Ascending aorta (tissue), 2 donors: ENCODE results near the gene GPC5. TPM values are rescaled to one million over a fixed set of nuclear protein-coding genes. Genes with fewer than 3 reads are reported as not detected.

ENCODE experiments used
- DNase-seq, 2 donors: peaks; one replicate each; pipeline ENCODE4 v3.0.0-alpha.2; 2019; ENCODE audit warnings: low spot score in 2 of 2
- H3K27ac ChIP-seq, 2 donors: fragments of 200-600 bp; sonication (generic); one replicate each; pipeline ENCODE4 v1.5.1; 2016 to 2017; ENCODE audit warnings: mild to moderate bottlenecking in 1 of 2
- H3K27me3 ChIP-seq: fragments of 200-600 bp; sonication (generic); one replicate; pipeline ENCODE4 v1.5.1; 2017
- H3K36me3 ChIP-seq, 2 donors: fragments of 200-600 bp; sonication (generic); one replicate each; pipeline ENCODE4 v1.5.1; 2016
- H3K4me1 ChIP-seq, 2 donors: fragments of 200-600 bp; sonication (generic); one replicate each; pipeline ENCODE4 v1.5.1; 2016 to 2017; ENCODE audit warnings: mild to moderate bottlenecking in 1 of 2
- H3K4me3 ChIP-seq, 2 donors: fragments of 200-600 bp; sonication (generic); one replicate each; pipeline ENCODE4 v1.5.1; 2016 to 2017; ENCODE audit warnings: mild to moderate bottlenecking in 1 of 2
- H3K9me3 ChIP-seq, 2 donors: fragments of 200-600 bp; sonication (generic); one replicate each; pipeline ENCODE4 v1.5.1; 2016
- CTCF ChIP-seq, 3 experiments: fragments of 200-600 bp in 2 of 3; fragments of 450-650 bp in 1 of 3; sonication (generic) in 2 of 3; IDR thresholded peaks; one replicate each; pipeline ENCODE4 v1.5.1; 2016 to 2019; ENCODE audit warnings: antibody characterized with exemption in 3 of 3, mild to moderate bottlenecking in 1 of 3, moderate library complexity in 1 of 3
- intact Hi-C: fragments of 100-400 bp; cut with DNase I; formaldehyde crosslinking; loops from one replicate; pipeline ENCODE4 v1.15.1; 2023
- total RNA-seq: library from RNA; depleted of rRNA; stranded (reverse); fragments of >200 nt; gene quantifications from one replicate; pipeline ENCODE4 v1.1.0, GENCODE V29; 2016

Gene GPC5
- total RNA-seq, 1 donor from 2014 or later = not detected

- Histone ChIP-seq H3K4me3 (no peak overlapping the region), H3K27me3 (no peaks in the 10 kb centered on the region), H3K36me3 (no peaks in the 10 kb centered on the region), H3K9me3 (no peaks in the 10 kb centered on the region), H3K4me1 (no peaks in the 10 kb centered on the region), H3K27ac (no peak overlapping the region)
- no peak for DNase-seq
- peak in 2 of 3 experiments; percentile 28 to 32 for TF ChIP-seq CTCF (IDR thresholded peaks at IDR 0.05)
- intact Hi-C loops = loop anchor here (5.0 to 10.0 kb wide), 2 partner anchors 508 to 526 kb away; partner anchors contain the start of gene GPC6
Observed at GRCh38 chr13:92716749-92717148, 1318.3 kb downstream of the GPC5 start.

- H3K36me3 ChIP-seq = no peaks in the 10 kb centered on the region
- H3K4me3 ChIP-seq = no peak overlapping the region
- H3K27ac ChIP-seq = no peak overlapping the region
- no peaks in the 10 kb centered on the region for H3K9me3 ChIP-seq
- TF ChIP-seq CTCF (IDR thresholded peaks at IDR 0.05) = no peak
- DNase-seq = no peak
- H3K4me1 ChIP-seq = no peaks in the 10 kb centered on the region
- intact Hi-C loops = loop anchor here (5.0 to 10.0 kb wide), 2 partner anchors 507 to 524 kb away; partner anchors contain the start of gene GPC6
- H3K27me3 ChIP-seq = no peaks in the 10 kb centered on the region
Observed at GRCh38 chr13:92717857-92718256, 1319.4 kb downstream of the GPC5 start.

GRCh38 chr13:92719868-92720267, 1321.4 kb downstream of the GPC5 start:
- Histone ChIP-seq H3K27me3 (no peaks in the 10 kb centered on the region), H3K9me3 (no peaks in the 10 kb centered on the region), H3K4me1 (no peaks in the 10 kb centered on the region), H3K4me3 (no peak overlapping the region), H3K36me3 (no peaks in the 10 kb centered on the region), H3K27ac (no peak overlapping the region)
- TF ChIP-seq CTCF (IDR thresholded peaks at IDR 0.05) = no peak
- intact Hi-C loops = loop anchor here (5.0 to 10.0 kb wide), 2 partner anchors 505 to 522 kb away; partner anchors contain the start of gene GPC6
- no peak for DNase-seq

GRCh38 chr13:92721620-92722019, 1323.2 kb downstream of the GPC5 start:
- no peak for TF ChIP-seq CTCF (IDR thresholded peaks at IDR 0.05)
- H3K9me3 ChIP-seq = no peaks in the 10 kb centered on the region
- no peak overlapping the region for H3K4me3 ChIP-seq
- DNase-seq = no peak
- no peaks in the 10 kb centered on the region for H3K36me3 ChIP-seq
- no peaks in the 10 kb centered on the region for H3K27me3 ChIP-seq
- no peaks in the 10 kb centered on the region for H3K4me1 ChIP-seq
- H3K27ac ChIP-seq = no peak overlapping the region
- intact Hi-C loops = no loop called here

- Histone ChIP-seq H3K36me3 (no peaks in the 10 kb centered on the region), H3K27me3 (no peaks in the 10 kb centered on the region), H3K4me3 (no peak overlapping the region), H3K4me1 (no peaks in the 10 kb centered on the region), H3K27ac (no peak overlapping the region), H3K9me3 (no peaks in the 10 kb centered on the region)
- intact Hi-C loops = no loop called here
- TF ChIP-seq CTCF (IDR thresholded peaks at IDR 0.05) = no peak
- DNase-seq = no peak
Observed at GRCh38 chr13:92727118-92727517, 1328.7 kb downstream of the GPC5 start.

- H3K4me1 ChIP-seq = no peaks in the 10 kb centered on the region
- no peak overlapping the region for H3K4me3 ChIP-seq
- H3K36me3 ChIP-seq = no peaks in the 10 kb centered on the region
- peaks cover 0 to 5% of the 10 kb centered on the region in 2 donors for H3K9me3 ChIP-seq
- no peaks in the 10 kb centered on the region for H3K27me3 ChIP-seq
- TF ChIP-seq CTCF (IDR thresholded peaks at IDR 0.05) = no peak
- intact Hi-C loops = no loop called here
- H3K27ac ChIP-seq = no peak overlapping the region
- no peak for DNase-seq
Observed at GRCh38 chr13:92734068-92734467, 1335.6 kb downstream of the GPC5 start.
